Retina (tissue), 1 donor: ENCODE data around the gene SIDT1.
A peak's percentile ranks its signal among the peaks of the same experiment; 100 is the strongest.

ENCODE experiments used
- DNase-seq: peaks from one replicate; pipeline ENCODE4 v3.0.0-alpha.2; 2016

Gene SIDT1

GRCh38 chr3:113531826-113532697 is at the start of gene SIDT1:
Gene SIDT1 (plus strand): TSS chr3:113532555. CDS start chr3:113533022, 467 bp downstream.
- DNase-seq = no peak

GRCh38 chr3:113485161-113485609 is 47.2 kb upstream of the SIDT1 start:
- no peak for DNase-seq

GRCh38 chr3:113495035-113495434 is 37.3 kb upstream of the SIDT1 start:
- DNase-seq = peak; percentile 9

- no peak for DNase-seq
Measured at GRCh38 chr3:113496924-113497323, 35.4 kb upstream of the SIDT1 start.

- DNase-seq = no peak
Measured at GRCh38 chr3:113498221-113499005, 33.9 kb upstream of the SIDT1 start.

- DNase-seq = no peak
Measured at GRCh38 chr3:113499081-113499480, 33.3 kb upstream of the SIDT1 start.

GRCh38 chr3:113501597-113501996 is 30.8 kb upstream of the SIDT1 start:
- no peak for DNase-seq

- DNase-seq = no peak
Measured at GRCh38 chr3:113505867-113506266, 26.5 kb upstream of the SIDT1 start.

GRCh38 chr3:113507501-113508067 is 24.8 kb upstream of the SIDT1 start:
- DNase-seq = no peak

- no peak for DNase-seq
Measured at GRCh38 chr3:113508966-113509365, 23.4 kb upstream of the SIDT1 start.

GRCh38 chr3:113514265-113514769 is 18.0 kb upstream of the SIDT1 start:
- no peak for DNase-seq

- DNase-seq = no peak
Measured at GRCh38 chr3:113516115-113516505, 16.2 kb upstream of the SIDT1 start.

- no peak for DNase-seq
Measured at GRCh38 chr3:113521981-113522380, 10.4 kb upstream of the SIDT1 start.

GRCh38 chr3:113523241-113523640 is 9.1 kb upstream of the SIDT1 start:
- DNase-seq = no peak

- DNase-seq = peak; percentile 85
Measured at GRCh38 chr3:113532698-113533533, 561 bp downstream of the SIDT1 start.

GRCh38 chr3:113533534-113533892 is 1.2 kb downstream of the SIDT1 start:
- DNase-seq = no peak

- no peak for DNase-seq
Measured at GRCh38 chr3:113534365-113534764, 2.0 kb downstream of the SIDT1 start.

GRCh38 chr3:113535898-113536297 is 3.5 kb downstream of the SIDT1 start:
- no peak for DNase-seq

GRCh38 chr3:113536627-113537101 is 4.3 kb downstream of the SIDT1 start:
- no peak for DNase-seq

GRCh38 chr3:113537155-113537554 is 4.8 kb downstream of the SIDT1 start:
- DNase-seq = no peak

GRCh38 chr3:113541519-113541918 is 9.2 kb downstream of the SIDT1 start:
- no peak for DNase-seq

- DNase-seq = no peak
Measured at GRCh38 chr3:113545594-113545993, 13.2 kb downstream of the SIDT1 start.
